HG03025 (cell line): Measurements from ENCODE around the gene FCER1G.
A peak's percentile ranks its signal among the peaks of the same experiment; 100 is the strongest.

ENCODE experiments used
- ATAC-seq: cut with Tn5 transposase; IDR thresholded peaks from one replicate; pipeline ENCODE4 v1.9.1; 2021; ENCODE audit warnings: mild to moderate bottlenecking, moderate library complexity; ENCODE audit not compliant: unreplicated experiment, low FRiP score

FCER1G gene

DNA sequence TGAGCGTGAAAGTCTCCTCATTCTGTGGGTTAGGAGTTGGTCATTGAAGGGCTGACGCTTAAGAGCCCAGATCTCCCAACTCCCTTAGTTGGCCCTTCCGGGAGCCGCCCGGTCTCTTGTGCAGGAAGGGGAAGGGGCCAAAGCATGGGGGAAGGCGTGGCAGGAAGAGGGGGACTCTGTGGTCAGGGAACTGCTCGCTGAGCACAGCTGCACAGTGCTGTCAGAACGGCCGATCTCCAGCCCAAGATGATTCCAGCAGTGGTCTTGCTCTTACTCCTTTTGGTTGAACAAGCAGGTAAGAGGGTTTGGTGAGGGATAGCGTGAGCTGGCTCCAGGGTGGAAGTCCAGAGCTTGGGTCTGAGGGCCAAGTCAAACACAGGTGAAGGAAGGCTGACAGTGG, at the start of gene FCER1G:
TSS of gene FCER1G (plus strand) at position 220 of the 400 bp plus-strand sequence. CDS start at position 247, 27 bp downstream.
- no peak for ATAC-seq

DNA sequence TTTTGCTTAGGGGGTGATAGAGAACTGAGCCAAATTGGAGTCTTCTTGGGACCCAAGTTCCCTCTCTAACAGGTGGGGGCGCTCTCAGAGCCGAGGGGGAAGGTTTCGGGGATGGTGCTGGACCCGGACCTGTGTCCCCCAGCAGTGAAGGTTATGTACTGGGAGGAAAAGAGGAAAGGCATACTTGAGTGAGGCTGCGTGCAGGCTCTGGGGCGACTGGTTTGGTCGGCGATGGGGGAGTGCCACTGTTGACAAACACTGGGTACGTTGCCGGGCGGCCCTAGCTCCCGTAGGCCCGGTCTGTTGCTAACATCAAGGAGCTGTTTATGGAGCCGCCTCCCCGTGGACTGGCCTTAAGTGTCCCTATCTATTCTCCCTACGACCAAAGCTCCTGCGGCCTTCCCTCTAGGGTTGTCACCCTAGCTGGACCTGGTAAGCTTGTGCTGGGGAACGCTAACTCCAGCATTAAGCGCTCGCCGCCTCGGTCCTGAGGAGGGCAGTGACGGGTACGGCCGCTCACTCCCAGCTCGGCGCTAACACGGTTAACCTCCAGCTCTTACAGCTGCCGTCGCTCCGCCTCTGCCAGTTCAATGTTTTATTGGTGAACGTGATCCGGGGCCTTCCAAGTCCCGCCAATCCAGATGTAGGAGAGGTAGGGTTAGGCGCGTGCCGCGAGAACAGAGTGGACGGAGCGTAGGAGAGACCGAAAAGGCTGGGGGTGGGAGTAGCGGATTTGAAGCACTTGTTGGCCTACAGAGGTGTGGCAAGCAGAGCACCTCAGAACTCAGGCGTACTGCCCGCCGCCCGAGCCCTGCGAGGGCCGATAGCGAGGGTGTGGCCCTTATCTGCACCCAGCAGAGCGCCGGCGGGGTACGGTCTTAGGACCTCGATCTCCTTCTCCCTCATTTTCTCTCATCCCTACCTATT, 49.1 kb upstream of the FCER1G start, which contains the start of gene PPOX:
TSS of gene PPOX (plus strand) at position 685 of the 927 bp plus-strand sequence. CDS start 422 bp downstream, outside the sequence.
- ATAC-seq = peak; percentile 92

DNA sequence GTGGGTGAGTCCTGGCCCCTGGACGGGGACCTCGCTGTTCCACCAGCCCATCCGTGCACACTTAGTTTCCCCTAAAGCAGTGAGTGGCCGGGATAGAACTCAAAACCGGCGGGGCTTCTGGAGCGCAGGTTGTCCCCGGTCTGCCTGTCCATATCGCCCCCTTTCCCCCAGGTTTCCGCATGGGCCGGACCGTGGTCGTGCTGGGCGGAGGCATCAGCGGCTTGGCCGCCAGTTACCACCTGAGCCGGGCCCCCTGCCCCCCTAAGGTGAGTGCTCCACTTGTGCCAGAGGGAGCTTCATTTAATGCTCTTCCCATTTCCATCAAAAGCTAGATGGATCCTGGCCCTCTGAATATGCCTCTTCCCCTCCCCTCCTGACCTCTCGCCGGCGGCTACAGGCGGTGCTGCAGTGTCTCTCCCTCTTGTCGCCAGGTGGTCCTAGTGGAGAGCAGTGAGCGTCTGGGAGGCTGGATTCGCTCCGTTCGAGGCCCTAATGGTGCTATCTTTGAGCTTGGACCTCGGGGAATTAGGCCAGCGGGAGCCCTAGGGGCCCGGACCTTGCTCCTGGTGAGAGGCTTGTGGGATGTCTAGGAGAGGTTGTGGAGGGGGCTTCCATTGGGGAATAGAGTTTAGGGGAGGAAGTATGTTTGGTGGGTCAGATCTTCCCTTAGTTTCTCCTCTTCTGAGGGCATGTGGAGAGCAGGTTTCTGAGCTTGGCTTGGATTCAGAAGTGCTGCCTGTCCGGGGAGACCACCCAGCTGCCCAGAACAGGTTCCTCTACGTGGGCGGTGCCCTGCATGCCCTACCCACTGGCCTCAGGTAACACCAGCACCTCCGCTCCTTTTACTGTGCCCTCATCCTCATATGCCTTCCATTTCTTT, 48.2 kb upstream of the FCER1G start:
- no peak for ATAC-seq

DNA sequence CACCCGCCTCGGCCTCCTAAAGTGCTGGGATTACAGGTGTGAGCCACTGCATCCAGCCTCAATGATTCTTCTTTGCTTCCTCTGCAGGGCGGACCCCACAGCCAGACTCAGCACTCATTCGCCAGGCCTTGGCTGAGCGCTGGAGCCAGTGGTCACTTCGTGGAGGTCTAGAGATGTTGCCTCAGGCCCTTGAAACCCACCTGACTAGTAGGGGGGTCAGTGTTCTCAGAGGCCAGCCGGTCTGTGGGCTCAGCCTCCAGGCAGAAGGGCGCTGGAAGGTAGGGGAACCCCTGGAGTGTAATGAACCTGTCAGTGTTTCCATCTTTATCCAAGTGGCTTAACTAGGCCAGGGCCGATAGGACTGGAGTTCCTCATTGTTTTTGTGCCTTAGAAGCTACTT, 46.2 kb upstream of the FCER1G start:
- ATAC-seq = no peak

DNA sequence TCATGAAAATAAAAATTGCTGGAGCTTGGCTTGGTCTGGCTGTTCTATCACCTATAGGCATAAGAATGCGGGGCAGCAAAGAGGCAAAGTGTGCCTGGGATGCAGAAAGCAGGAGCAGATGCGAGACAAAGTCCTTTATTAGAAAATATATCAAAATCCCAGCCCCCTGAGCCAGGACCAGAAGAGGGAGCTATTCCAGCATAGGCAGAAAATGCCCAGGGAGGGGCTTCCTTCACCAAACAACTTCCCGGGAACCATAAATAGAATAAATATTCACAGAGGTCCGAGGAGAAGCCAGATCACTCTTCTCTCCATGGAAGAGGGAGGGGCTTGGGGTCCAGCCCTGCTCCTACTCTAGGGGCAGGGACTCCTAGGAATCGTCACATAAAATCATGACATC, 43.9 kb upstream of the FCER1G start:
- ATAC-seq = no peak

DNA sequence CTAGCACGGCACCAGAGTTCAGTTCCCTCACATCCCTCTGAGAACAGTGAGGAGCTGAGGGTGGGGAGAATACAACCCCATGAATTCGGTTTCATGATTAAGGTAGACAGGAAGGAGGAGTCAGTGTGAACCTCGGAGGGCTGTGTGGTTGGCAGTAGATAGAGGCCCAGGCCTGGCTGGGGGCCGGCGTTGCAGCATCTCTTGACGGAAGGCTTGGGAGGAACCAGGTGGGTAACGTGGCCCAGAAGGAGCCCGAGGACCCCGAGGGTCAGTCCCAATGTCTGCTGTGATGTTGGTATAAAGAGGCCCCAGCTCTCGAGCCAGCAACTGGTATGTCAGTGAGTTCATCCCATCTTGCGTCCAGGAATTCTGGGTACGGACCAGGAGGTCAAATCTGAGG, 43.4 kb upstream of the FCER1G start:
- no peak for ATAC-seq

DNA sequence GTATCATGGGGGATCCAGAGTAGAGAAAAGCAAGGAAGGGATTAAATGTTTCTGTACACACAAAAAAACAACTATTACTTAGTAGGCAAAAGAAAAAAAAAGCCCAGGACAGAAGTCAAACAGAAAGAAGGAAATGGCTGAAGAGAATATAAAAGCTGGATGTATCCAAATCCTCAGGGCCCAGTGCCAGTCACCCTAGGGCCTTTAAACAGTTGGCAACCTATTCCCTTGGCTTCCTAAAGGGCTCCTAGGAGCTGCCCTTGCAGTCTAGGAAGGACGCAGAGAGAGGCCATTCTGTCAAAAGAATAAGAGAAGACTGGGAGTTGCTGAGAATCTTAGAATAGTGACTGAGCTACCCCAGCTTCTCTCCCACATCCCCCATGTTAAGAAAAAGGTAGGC, 42.7 kb upstream of the FCER1G start:
- no peak for ATAC-seq

DNA sequence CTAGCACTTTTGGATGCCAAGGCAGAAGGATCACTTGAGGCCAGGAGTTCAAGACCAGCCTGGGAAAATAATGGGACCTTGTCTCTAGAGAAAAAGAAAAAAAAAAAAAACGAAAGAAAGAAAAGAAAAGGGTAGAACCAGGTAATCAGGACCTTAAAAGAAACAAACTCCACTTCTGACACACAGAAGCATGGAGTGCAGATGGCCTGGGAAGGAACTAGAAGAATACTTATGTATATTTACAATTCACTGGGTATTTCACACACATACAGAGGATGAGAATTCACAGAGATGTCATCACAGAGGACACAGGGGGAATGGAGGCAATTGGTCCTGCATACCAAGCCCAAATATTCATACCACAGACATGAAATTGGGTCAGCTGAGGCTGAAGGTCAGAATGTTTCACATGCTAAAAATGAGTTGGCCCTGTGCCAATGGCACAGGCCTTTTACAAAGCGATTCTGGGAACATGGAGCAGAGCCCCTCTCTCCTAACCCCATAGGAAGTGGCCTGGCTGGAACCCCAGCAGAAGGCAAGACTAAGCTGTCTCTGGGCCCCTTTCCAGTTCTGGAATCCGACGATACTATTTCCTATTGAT, 42.2 kb upstream of the FCER1G start:
- no peak for ATAC-seq

DNA sequence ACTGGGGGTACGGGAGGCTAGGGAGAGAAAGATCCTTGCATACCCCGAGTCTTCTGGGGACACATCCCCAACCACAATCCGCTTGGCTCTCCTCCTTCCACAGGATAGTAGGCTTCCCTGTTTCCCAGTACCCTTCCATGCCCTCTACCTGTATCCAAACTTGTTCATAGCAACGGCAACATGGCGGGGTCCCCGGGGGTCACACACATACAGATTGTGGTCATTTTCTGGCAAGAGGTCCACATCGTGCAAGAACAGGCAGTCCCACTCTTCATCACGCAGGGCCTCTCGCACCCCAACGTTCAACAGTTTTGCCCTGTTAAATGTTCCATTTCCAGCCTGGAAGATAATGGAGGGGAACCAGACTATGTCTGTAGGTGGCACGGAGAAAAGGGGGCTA, 41.4 kb upstream of the FCER1G start:
- ATAC-seq = no peak

DNA sequence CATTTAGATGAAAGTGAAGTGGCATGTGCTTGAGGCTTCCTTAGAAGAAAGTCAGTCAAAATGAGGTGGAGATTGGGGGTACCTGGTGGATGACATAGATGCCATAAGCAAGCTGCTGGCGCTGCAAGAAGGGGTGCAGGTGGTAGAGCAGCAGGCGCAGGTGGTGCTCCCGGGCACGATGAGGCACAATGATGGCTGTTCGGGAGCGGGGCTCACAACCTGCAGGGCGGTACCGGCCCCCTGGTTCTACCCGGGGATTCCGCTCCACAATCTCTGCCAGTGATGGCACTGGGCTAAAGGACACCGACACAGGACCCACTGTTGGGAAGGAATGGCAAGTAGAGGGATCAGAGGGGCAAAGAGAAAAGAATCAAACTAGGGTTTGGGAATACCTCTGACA, 40.2 kb upstream of the FCER1G start:
- ATAC-seq = no peak

DNA sequence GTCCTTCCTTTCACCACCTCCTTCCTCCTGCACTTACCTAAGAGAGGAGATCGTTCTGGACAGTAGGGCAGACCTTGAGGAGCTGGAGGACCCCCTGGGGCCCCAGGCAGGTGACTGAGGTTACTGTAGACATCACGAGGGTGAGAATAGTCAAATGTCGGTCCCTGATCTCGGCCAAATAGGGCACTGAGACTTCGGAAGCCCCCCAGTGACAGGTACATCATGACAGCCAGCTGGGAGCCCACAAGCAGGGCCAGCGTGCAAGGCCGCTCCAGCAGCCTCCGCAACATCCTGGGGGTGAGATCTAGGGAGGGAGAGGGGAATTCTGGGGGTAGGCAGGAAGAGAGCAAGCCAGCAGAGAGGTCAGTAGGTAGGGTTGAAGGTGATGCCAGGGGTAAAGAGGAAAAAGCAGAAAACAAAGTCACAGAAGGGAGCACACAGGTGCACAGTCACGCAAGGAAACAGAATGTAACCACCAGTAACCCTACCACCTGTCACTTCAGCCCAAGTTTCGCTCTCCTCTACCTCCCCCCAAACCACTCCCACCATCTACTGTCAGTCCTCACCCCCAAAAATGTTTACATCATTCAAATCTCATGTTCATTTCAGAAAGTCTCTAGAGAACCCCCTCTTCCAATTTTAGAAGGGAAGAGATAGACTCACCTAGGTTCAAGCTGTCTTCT, 39.2 kb upstream of the FCER1G start:
- ATAC-seq = no peak

DNA sequence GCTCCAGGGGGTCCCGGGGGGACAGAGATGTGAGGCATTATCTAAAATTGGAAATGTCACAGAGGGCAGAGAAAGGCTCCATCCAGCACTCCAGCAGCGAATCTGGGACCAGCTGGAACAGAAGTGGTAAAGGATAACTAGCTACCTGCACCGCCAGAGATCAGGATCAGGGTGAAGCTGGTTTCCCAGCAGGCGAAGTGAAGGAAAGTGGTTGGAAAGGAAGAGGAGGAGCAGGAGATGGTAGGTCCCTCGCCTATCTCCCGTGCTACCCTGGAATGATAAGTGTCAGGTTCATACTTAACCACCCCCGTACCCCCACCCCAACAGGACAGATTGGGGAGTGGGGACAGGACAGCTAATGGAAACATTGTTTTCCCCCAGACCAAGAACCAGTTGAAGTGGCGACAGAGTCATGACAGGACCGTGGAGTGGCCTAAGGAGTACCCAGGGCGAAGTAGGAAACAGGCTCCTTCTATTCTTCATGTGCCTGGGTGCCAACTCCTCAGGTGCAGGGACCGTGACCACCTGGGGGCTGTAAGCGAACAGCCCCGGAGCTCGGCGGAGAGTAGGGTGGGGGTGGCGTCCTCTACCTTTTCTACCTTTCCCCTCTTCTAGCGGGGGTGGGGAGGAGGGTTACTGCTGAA, 38.5 kb upstream of the FCER1G start:
- ATAC-seq = peak; percentile 6

DNA sequence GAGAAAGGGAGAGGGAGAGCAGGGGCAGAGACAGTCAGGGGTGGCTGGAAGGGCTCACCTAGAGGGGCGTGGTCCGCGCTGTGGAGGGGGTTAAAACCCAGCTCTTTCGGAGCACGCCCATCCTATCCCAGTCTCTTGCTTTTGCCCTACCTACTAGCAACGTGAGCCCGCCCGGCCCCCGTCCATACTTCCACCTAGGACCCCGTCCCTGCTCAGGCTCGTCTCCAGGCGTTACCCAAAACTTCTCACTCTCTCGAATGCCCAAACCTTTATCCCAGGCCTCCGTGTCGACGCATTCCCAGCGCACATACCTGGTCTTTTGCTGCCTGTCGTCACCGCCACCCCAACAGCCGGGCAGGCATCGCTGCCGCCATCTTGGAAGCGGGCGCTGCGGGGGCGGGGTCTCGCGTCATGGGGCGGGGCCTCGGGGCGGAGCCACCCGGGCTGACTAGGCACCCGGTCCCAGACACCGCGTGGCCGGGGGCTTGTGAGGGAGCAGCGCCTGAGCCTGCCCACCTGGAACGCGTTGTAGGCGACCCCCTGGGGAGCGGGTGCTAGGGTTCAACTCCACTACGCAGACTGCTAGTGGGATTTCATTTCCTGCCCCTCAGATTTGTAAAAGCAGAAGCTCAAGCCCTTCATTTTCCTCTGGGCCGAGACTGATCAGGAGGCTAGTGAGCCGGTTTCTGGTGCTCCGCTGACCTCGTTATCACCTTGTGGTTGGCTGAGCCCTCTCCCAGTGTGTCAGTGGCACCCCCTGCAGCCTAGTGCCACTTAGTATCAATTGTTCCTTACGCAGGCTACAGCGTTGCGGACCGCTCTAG, 37.8 kb upstream of the FCER1G start, which contains the start of gene B4GALT3:
TSS of gene B4GALT3 (minus strand) at position 396 of the 824 bp plus-strand sequence. CDS start 1,447 bp downstream, outside the sequence.
- ATAC-seq = peak; percentile 76

DNA sequence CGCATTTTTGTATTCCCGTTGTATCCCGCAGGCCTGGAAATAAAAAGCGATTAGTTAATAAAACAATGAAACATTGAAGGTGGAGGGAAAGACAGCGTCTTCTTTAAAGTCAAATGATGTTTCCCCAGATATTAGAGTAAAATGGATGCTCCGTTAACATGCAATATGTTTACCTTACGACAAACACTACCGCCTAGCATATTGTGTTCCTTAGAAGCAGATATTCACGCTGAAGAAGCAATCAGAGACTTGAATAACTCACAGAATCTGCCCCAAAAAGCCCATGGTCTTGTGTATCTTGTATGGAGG, 37.2 kb upstream of the FCER1G start:
- ATAC-seq = no peak

DNA sequence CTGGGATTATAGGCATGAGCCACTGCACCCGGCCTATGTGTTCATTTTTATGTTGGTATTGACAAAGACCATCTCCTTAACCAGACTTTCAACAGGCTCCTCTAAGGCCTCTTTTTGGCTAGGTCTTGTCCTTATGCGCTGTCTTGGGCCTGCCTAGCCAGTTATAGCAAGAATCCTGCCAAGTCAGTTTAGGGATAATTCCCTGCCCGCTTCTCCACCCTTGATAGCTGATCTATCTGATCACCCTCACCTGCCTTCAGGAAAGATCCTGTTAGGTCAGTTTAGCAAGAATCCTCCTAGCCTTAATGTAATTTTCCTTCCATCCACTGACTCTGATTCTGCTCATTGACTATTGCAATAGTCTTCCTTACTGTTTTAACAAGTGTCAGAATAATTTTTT, 35.4 kb upstream of the FCER1G start:
- ATAC-seq = no peak

DNA sequence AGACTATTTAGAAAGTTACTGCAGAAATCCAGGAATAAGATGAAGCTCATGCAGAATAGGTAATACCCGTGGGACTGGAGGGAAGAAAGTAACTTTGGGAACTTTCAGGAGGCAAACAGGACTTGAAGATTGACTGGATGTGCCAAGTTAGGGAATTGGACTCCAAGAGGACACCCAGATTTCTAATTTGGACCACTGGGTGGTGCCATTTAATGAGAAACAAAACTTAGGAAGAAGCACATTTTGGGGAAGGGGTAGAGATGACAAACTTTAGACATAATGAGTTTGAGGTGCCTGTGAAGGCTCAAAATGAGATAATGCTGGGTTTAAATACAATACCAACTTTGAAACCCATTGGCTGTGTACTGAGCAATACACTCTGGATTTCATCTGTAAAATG, 34.5 kb upstream of the FCER1G start:
- ATAC-seq = no peak

DNA sequence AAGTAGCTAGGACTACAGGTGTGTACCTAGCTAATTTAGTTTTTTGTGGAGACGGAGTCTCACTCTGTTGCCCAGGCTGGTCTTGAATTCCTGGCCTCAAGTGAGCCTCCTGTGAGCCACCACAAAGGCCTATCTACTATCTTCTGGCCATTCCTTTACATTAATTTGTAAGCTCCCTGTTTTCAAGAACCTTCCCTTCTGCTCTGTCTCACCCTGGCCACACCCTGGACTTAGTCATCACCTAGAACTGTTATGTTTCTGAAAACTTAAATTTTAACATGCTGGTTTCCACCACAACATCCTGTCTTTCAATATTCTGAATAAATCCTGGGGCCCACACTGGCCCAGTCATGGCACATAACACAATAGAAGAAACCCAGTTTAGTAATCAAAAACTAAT, 32.9 kb upstream of the FCER1G start:
- ATAC-seq = peak; percentile 35

DNA sequence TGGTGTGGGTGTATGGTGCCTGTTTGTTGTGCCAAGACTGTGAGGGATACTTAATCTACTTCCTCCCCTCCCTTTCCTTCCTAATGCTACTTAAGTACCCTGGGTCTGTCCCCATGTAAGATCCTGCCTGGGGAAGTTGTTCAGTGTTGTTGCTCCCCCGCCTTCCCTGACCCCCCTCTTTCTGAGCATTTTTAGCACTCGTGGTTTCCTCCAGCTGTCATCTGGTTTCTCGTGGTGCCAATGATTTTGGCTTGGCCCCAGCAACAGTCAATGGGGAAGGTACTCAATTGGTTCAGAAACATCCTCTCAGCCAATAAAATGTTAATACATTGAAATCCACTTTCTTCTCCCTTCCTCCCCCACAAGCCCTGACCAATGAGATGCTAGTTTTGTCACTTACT, 29.8 kb upstream of the FCER1G start:
- ATAC-seq = peak; percentile 60

DNA sequence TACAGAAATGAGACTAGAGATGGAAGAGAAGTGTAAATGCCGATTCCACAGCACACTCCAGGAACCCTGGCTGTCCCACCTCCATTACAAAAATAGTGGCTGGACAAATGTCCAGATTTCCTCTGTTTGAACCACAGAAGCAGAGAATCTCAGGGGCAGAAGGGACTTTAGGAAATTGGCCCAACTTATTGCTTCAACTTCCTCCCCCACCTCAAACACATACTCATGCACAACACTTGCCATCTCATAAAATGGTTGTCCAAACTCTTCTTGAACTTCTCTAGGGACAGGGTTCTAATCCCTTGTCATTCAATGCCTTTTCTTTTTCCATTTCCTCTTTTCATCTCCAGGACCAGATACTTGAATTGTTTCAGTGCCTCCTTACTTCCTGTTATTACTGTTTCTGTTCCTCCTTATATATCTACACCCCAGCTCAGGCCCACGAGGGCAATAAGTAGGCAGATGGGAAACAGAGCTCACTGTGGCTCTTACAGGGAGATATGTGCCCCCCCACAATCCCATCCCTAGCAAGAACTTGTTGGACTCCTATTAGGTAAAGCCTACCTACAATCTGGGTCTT, 29.3 kb upstream of the FCER1G start:
- peak; percentile 24 for ATAC-seq
